ENCODE measurements around the gene PDE4B.

DNA sequence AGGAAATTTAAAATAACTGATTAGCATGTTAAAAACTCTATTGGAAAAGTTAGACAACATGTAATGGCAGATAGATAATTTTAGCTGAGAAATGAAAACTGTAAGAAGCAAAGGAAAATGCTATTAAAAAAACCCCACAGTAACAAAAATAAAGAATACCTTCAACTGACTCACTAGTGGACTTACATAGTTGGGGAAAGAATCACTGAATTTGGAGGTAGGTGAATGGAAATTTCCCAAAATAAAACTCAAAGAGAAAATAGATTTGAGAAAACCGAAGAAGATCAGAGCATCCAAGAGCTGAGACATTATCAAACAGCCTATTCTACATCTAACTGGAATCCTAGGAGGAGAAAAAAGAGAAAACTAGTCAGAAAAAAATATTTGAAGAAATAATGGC, 34.7 kb downstream of the PDE4B start:
- TF ChIP-seq POLR2A (IDR thresholded peaks at IDR 0.05; ENCODE audit: low read depth, low read length): no peak
- TF ChIP-seq POLR2AphosphoS5 (IDR thresholded peaks at IDR 0.05; ENCODE audit: low read depth, low read length): no peak
- no peak for TF ChIP-seq TAF1 (IDR thresholded peaks at IDR 0.05; ENCODE audit: low read depth, low read length)
